GM21717 (cell line): ENCODE data around the gene AADAT.
A peak's percentile ranks its signal among the peaks of the same experiment; 100 is the strongest.
"Not testable (repeated sequence)": the region's sequence is repeated elsewhere in the genome, so short reads cannot be mapped to it uniquely, and the experiment has no call there.

Experiments
- ATAC-seq: cut with Tn5 transposase; IDR thresholded peaks from one replicate; pipeline ENCODE4 v1.9.1; 2021; ENCODE audit warnings: mild to moderate bottlenecking, moderate library complexity; ENCODE audit not compliant: unreplicated experiment

AADAT gene

GRCh38 chr4:170089668-170090351 is at the start of gene AADAT:
Gene AADAT (minus strand): TSS chr4:170089956. CDS start chr4:170089690, 266 bp downstream.
- ATAC-seq = no peak

DNA sequence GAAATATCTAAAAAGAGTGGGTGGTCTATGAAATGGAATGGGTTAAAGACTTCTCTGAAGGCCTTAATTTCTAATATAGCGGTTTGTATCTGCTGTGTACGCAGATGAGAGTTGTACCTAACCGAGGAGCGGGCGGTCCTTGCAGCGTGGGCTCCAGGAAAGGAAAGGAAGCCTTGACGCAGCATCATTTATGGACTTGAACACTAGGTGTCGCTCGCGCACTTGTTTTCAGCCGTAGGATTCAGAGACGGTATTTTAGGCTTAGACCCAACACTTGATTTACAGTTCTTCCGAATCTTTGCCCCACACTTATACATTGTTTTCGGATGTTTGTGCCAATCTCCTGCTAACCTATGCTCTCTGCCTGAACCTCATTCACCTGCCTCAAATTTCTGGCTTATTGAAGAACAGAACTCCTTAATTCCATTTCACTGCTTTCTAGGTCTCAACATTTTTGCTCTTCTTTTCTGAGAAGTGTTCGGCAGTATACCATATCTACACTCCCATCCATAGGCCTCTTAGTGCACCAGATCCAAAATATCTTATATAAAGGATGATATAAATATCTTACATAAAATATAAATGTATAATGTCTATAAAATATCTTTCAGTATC is 48.9 kb upstream of the AADAT start:
- ATAC-seq = peak; percentile 94

DNA sequence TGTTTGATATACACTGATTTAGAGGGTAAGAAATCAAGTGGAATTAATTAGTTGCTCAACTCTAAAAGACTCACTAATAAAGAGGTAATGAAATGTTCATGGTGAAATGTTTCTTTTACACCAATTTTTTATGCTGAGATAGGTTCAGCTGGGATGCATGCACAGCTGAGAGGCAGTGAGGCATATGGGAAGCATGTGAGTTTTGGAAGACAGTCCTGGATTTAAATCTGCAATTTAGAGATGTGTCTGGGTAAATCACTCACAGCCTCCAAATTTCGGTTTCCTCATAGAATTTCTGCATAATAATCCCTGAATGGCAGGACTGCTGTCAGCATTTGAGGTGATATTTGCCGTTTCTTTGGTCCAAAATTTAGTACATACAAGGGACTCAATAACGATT is 48.2 kb upstream of the AADAT start:
- no peak for ATAC-seq

- no peak for ATAC-seq
Measured at GRCh38 chr4:170137466-170137865, 47.7 kb upstream of the AADAT start.

DNA sequence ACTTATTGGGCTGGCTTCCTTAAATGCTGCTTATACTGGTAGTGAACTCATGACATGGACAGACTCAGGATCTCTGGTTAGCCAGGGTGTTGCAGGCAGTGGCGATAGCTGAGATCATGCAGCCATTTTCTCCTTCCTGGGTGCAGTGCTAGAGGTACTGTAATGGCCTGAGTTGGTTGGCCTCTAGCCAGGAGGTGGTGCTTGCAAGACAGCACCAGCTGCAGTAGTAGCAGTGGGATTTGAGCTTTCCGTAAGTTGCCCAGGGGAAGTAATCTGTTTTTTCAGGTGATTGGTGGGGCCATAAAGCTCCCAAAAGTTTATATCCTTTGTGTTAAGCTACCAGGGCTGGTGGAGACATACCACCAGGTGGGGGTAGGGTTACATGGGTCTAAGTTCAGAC is 45.1 kb upstream of the AADAT start:
- ATAC-seq = no peak

DNA sequence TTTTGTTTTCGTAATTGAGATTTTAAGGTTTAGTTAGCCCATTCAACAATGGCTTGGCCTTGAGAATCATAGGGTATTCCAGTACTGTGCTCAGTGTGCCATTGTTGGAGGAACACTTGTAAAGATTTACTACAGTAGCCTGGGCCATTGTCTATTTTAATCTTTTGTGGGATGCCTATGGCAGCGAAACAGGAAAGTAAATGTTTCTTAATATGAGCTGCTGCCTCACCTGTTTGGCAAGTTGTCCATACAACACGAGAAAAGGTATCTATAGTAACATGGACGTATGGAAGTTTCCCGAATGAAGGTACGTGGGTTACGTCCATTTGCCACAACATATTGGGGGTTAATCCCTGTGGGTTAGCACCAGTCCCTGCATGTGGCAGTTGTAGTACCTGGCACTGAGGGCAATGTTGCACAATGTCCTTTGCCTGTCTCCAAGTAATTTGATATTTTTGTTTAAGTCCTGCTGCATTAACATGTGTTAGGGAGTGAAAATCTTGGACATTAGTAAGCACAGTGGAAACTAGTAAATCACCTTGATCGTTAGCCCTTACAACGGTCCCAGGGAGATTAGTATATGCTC is 38.6 kb upstream of the AADAT start:
- no peak for ATAC-seq

DNA sequence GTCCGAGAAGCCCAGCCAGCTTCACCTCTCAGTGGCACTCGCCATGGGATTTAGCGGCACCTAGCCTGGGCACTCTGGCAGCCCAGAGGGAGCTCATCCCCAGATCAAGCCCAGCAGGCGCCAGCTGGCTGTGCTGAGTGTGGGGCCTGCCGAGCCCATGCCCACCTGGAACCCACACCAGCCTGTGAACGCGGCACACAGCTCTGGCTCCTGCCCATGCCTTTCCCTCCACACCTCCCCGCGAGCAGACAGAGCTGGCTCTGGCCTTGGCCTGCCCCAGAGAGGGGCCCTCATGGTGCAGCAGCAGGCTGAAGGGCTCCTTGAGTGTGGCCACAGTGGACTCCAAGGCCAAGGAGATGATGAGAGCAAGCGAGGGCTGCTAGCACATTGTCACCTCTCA is 38.0 kb upstream of the AADAT start:
- ATAC-seq = no peak

DNA sequence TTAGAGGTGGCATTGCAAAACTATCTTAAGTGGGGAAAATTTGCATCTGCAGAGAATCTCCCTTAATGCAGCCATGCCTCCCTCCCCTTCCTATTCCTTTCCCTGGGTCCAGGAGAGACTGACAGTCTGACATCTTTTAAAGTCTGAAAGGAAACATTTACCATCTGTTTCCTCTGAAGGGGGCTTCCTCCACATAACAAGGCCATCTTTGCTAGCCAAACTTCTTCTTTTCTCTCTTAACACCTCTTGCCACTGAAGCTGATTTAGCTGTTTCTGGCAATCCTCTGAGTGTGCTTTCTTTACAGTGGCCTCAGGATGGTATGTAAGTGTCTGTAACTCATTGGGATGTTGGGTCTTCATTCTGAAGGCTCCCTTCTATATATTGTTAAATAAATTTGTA is 34.6 kb upstream of the AADAT start:
- no peak for ATAC-seq

- no peak for ATAC-seq
Measured at GRCh38 chr4:170122252-170122651, 32.5 kb upstream of the AADAT start.

DNA sequence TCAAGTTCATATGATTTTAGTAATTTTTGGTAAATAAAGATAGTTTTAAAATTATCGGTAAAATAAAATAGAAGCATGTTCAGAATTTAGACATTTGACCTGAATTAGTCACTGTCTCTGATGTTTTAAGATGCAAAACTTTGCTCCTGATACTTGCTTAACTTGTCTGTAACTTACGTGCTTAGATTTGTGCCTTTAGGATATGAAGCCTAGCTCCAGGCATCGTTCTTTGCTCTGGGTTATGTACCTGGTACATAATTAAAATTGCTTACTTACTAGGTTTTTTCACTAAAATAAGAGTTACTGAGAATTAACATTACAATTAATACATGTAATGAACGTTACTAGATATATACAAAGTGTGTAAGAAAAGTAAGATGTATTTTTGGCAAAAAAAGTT is 24.9 kb upstream of the AADAT start:
- no peak for ATAC-seq

DNA sequence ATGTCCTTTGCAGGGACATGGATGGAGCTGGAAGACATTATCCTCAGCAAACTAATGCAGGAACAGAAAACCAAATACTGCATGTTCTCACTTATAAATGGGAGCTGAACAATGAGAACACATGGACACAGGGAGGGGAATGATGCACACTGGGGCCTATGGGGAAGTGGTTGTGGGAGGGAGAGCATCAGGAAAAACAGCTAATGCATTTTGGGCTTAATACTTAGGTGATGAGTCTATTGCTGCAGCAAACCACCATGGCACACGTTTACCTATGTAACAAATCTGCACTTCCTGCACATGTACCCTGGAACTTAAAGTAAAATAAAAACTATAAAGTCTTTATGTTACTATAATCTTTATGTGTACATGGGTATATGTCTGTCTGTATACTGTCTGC is 24.4 kb upstream of the AADAT start:
- ATAC-seq = not testable (repeated sequence)

DNA sequence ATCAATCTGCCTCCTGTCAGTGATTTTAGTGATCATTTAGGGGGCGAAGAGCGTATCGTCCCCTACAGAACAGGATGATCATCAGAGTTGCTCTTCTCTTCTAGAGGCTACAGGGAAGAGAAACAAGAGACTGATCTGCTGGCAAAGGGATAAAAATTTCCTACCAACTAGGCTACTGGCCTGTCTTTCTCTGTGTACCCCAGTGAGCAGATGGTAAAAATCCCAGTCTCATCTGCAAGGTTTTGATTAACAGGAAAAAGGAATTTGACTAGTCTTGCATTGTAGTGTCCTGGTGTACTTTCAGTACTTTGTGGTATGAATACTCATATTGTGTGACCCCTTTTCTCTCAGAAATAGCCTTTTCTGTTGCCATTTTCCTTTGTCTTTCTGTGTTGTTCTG is 21.8 kb upstream of the AADAT start:
- no peak for ATAC-seq

GRCh38 chr4:170111085-170111484 is 21.3 kb upstream of the AADAT start:
- no peak for ATAC-seq

DNA sequence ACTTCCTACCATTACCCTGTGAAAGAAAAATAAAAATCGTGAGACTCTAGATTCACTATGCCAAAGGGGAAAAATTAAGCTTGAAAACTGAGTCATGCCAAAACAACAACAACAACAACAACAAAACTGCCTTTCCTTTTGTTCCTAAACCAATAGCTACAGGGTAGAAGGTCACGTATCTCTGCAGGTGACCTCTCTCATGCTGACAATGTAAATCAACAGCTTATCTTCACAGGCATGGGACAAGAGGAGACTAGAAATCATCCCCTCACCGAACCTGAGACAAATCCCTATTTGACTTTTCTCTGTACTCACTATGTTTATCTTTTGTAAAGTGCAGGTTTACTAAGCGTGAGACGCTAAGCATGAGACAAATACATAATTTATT is 20.5 kb upstream of the AADAT start:
- ATAC-seq = no peak

- no peak for ATAC-seq
Measured at GRCh38 chr4:170109586-170110284, 20.0 kb upstream of the AADAT start.

- no peak for ATAC-seq
Measured at GRCh38 chr4:170106900-170107299, 17.1 kb upstream of the AADAT start.

DNA sequence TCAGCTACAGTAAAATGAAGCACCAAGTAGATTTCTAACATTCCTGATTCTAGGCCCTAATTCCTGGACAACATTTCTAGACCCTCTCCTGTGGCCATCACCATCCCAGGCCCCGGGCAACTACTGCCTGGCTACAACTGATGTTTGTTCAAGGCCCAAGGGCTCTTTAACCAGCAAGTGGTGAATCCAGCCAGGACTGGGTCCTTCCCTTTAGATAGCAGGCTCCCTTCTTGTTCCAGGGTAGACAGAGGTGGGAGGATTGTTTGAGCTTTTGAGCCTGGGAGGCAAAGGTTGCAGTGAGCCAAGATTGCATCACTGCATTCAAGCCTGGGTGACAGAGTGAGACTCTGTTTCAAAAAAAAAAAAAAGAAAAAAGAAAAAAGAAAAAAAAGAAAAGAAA is 12.7 kb upstream of the AADAT start:
- no peak for ATAC-seq

DNA sequence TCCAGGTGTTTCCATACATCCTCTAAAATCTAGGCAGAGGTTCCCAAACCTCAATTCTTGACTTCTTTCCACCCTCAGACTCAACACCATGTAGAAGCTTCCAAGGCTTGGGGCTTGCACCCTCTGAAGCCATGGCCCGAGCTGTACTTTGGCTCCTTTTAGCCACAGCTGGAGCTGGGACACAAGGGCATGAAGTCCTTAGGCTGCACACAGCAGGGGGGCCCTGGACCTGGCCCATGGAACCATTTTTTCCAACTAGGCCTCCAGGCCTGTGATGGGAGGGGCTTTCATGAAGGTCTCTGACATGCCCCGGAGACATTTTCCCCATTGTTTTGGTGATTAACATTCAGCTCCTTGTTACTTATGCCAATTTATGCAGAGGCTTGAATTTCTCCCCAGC is 8.4 kb upstream of the AADAT start:
- ATAC-seq = not testable (repeated sequence)

- no peak for ATAC-seq
Measured at GRCh38 chr4:170097681-170098080, 7.9 kb upstream of the AADAT start.

GRCh38 chr4:170093973-170094535 is 4.3 kb upstream of the AADAT start:
- ATAC-seq = no peak

- no peak for ATAC-seq
Measured at GRCh38 chr4:170091069-170091696, 1.4 kb upstream of the AADAT start.
